ENCODE data around the gene CLCN2.
A peak's percentile ranks its signal among the peaks of the same experiment; 100 is the strongest.

CLCN2 gene

DNA sequence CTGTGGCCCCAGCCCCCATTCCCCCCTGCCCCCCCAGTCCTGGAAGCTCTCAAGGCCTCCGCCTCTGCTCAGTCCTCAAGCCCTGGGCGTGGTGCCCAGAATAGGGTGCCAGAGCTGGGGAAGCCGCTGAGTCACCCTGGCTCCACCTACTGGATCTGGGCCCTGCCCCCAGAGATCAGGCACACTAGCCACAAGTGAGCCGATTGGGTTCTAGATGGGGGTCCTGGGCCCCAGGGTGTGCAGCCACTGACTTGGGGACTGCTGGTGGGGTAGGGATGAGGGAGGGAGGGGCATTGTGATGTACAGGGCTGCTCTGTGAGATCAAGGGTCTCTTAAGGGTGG lies 41.3 kb downstream of the CLCN2 start:
- TF ChIP-seq PPARA (CRISPR knock-in tag; IDR thresholded peaks at IDR 0.05; ENCODE audit: borderline replicate concordance) (no peak), ZC3H10 (CRISPR knock-in tag; IDR thresholded peaks at IDR 0.05) (no peak)
- peak; percentile 90 for ATAC-seq

DNA sequence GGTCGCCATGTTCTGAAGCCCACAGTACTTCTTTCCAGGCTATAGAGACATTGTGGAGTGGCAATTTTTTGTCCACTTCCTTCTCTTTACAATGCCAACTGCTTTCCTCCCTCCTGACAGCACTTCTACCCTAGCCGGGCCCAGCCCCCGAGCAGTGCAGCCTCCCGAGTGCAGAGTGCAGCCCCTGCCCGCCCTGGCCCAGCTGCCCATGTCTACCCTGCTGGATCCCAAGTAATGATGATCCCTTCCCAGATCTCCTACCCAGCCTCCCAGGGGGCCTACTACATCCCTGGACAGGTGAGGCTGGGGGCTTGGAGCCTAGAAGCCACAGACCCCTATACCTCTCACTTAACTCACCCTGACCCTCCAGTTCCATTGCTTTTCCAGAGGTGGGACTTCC lies 44.2 kb downstream of the CLCN2 start:
- ATAC-seq: no peak
- no peak for TF ChIP-seq OSR1 (CRISPR knock-in tag; IDR thresholded peaks at IDR 0.05)
- TF ChIP-seq GLIS3 (CRISPR knock-in tag; IDR thresholded peaks at IDR 0.05): no peak
- TF ChIP-seq ZFP30 (CRISPR knock-in tag; IDR thresholded peaks at IDR 0.05): no peak
- TF ChIP-seq, protein P1, sequence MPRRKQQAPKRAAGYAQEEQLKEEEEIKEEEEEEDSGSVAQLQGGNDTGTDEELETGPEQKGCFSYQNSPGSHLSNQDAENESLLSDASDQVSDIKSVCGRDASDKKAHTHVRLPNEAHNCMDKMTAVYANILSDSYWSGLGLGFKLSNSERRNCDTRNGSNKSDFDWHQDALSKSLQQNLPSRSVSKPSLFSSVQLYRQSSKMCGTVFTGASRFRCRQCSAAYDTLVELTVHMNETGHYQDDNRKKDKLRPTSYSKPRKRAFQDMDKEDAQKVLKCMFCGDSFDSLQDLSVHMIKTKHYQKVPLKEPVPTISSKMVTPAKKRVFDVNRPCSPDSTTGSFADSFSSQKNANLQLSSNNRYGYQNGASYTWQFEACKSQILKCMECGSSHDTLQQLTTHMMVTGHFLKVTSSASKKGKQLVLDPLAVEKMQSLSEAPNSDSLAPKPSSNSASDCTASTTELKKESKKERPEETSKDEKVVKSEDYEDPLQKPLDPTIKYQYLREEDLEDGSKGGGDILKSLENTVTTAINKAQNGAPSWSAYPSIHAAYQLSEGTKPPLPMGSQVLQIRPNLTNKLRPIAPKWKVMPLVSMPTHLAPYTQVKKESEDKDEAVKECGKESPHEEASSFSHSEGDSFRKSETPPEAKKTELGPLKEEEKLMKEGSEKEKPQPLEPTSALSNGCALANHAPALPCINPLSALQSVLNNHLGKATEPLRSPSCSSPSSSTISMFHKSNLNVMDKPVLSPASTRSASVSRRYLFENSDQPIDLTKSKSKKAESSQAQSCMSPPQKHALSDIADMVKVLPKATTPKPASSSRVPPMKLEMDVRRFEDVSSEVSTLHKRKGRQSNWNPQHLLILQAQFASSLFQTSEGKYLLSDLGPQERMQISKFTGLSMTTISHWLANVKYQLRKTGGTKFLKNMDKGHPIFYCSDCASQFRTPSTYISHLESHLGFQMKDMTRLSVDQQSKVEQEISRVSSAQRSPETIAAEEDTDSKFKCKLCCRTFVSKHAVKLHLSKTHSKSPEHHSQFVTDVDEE (CRISPR knock-in tag; IDR thresholded peaks at IDR 0.05): no peak
- TF ChIP-seq, protein P2, sequence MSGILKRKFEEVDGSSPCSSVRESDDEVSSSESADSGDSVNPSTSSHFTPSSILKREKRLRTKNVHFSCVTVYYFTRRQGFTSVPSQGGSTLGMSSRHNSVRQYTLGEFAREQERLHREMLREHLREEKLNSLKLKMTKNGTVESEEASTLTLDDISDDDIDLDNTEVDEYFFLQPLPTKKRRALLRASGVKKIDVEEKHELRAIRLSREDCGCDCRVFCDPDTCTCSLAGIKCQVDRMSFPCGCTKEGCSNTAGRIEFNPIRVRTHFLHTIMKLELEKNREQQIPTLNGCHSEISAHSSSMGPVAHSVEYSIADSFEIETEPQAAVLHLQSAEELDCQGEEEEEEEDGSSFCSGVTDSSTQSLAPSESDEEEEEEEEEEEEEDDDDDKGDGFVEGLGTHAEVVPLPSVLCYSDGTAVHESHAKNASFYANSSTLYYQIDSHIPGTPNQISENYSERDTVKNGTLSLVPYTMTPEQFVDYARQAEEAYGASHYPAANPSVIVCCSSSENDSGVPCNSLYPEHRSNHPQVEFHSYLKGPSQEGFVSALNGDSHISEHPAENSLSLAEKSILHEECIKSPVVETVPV (CRISPR knock-in tag; IDR thresholded peaks at IDR 0.05): no peak
- no peak for TF ChIP-seq CSDC2 (CRISPR knock-in tag; IDR thresholded peaks at IDR 0.05)
- TF ChIP-seq PPARA (CRISPR knock-in tag; IDR thresholded peaks at IDR 0.05; ENCODE audit: borderline replicate concordance): no peak
- TF ChIP-seq ZNF8 (CRISPR knock-in tag; IDR thresholded peaks at IDR 0.05): no peak
- TF ChIP-seq, protein P3, sequence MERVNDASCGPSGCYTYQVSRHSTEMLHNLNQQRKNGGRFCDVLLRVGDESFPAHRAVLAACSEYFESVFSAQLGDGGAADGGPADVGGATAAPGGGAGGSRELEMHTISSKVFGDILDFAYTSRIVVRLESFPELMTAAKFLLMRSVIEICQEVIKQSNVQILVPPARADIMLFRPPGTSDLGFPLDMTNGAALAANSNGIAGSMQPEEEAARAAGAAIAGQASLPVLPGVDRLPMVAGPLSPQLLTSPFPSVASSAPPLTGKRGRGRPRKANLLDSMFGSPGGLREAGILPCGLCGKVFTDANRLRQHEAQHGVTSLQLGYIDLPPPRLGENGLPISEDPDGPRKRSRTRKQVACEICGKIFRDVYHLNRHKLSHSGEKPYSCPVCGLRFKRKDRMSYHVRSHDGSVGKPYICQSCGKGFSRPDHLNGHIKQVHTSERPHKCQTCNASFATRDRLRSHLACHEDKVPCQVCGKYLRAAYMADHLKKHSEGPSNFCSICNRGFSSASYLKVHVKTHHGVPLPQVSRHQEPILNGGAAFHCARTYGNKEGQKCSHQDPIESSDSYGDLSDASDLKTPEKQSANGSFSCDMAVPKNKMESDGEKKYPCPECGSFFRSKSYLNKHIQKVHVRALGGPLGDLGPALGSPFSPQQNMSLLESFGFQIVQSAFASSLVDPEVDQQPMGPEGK (CRISPR knock-in tag; IDR thresholded peaks at IDR 0.05; ENCODE audit: borderline replicate concordance): no peak
- no peak for TF ChIP-seq ZFP3 (CRISPR knock-in tag; IDR thresholded peaks at IDR 0.05)
- no peak for TF ChIP-seq ZC3H10 (CRISPR knock-in tag; IDR thresholded peaks at IDR 0.05)
- TF ChIP-seq ESRRG (CRISPR knock-in tag; IDR thresholded peaks at IDR 0.05): no peak

DNA sequence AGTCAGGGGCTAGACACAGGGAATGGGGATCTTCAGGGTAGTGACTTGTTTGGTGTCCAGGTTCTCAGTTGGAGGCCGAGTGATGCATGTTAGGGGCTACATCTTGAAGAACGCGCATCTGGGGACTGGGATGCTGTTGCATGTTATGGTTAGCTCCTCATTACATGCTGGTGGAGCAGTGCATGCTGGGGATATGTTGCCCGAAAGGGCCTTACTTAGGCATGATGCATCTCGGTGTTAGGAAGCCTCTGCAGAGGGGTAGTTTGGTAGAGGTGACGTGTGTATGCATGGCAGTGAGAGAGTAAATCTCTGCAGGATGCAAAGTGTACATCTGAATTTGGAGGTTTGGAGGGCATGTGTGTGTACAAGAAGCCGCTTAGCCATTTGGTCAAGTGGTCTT lies 44.6 kb downstream of the CLCN2 start:
- TF ChIP-seq, protein P3 (CRISPR knock-in tag; IDR thresholded peaks at IDR 0.05; ENCODE audit: borderline replicate concordance): no peak
- TF ChIP-seq ARNTL (CRISPR knock-in tag; IDR thresholded peaks at IDR 0.05; ENCODE audit: borderline replicate concordance, low read depth) (no peak), RARB (CRISPR knock-in tag; IDR thresholded peaks at IDR 0.05) (no peak), CSDC2 (CRISPR knock-in tag; IDR thresholded peaks at IDR 0.05) (no peak), OSR1 (CRISPR knock-in tag; IDR thresholded peaks at IDR 0.05) (no peak), ISL1 (CRISPR knock-in tag; IDR thresholded peaks at IDR 0.05) (no peak), ZFP30 (CRISPR knock-in tag; IDR thresholded peaks at IDR 0.05) (no peak), ZC3H10 (CRISPR knock-in tag; IDR thresholded peaks at IDR 0.05) (no peak), TOX (CRISPR knock-in tag; IDR thresholded peaks at IDR 0.05; ENCODE audit: borderline replicate concordance) (no peak), ZNF70 (CRISPR knock-in tag; IDR thresholded peaks at IDR 0.05) (no peak), BACH2 (CRISPR knock-in tag; IDR thresholded peaks at IDR 0.05; ENCODE audit: borderline replicate concordance) (no peak), ZFP3 (CRISPR knock-in tag; IDR thresholded peaks at IDR 0.05) (no peak), SNAI2 (CRISPR knock-in tag; IDR thresholded peaks at IDR 0.05) (no peak), ESRRG (CRISPR knock-in tag; IDR thresholded peaks at IDR 0.05) (no peak), GLIS3 (CRISPR knock-in tag; IDR thresholded peaks at IDR 0.05) (no peak), ZNF565 (CRISPR knock-in tag; conservative IDR thresholded peaks at IDR 0.05; ENCODE audit: low read depth) (no peak)
- TF ChIP-seq, protein P4, sequence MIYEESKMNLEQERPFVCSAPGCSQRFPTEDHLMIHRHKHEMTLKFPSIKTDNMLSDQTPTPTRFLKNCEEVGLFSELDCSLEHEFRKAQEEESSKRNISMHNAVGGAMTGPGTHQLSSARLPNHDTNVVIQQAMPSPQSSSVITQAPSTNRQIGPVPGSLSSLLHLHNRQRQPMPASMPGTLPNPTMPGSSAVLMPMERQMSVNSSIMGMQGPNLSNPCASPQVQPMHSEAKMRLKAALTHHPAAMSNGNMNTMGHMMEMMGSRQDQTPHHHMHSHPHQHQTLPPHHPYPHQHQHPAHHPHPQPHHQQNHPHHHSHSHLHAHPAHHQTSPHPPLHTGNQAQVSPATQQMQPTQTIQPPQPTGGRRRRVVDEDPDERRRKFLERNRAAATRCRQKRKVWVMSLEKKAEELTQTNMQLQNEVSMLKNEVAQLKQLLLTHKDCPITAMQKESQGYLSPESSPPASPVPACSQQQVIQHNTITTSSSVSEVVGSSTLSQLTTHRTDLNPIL (CRISPR knock-in tag; IDR thresholded peaks at IDR 0.05; ENCODE audit: low read depth): no peak
- TF ChIP-seq, protein P2 (CRISPR knock-in tag; IDR thresholded peaks at IDR 0.05): no peak
- TF ChIP-seq, protein P1 (CRISPR knock-in tag; IDR thresholded peaks at IDR 0.05): no peak
- TF ChIP-seq, protein P5, sequence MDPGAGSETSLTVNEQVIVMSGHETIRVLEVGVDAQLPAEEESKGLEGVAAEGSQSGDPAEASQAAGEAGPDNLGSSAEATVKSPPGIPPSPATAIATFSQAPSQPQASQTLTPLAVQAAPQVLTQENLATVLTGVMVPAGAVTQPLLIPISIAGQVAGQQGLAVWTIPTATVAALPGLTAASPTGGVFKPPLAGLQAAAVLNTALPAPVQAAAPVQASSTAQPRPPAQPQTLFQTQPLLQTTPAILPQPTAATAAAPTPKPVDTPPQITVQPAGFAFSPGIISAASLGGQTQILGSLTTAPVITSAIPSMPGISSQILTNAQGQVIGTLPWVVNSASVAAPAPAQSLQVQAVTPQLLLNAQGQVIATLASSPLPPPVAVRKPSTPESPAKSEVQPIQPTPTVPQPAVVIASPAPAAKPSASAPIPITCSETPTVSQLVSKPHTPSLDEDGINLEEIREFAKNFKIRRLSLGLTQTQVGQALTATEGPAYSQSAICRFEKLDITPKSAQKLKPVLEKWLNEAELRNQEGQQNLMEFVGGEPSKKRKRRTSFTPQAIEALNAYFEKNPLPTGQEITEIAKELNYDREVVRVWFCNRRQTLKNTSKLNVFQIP (CRISPR knock-in tag; IDR thresholded peaks at IDR 0.05; ENCODE audit: borderline replicate concordance, low read depth): no peak
- ATAC-seq: no peak
